ENCODE data around the gene TMEM17. TPM values are rescaled to one million over a fixed set of nuclear protein-coding genes. Genes with fewer than 3 reads are reported as not detected.

TMEM17 gene
- total RNA-seq, 2 donors from 2014 or later, result 0.90 to 1.2 TPM

- no peaks in the 10 kb centered on the region for H3K36me3 ChIP-seq
- no peak overlapping the region for H3K4me3 ChIP-seq
- TF ChIP-seq, protein P1, sequence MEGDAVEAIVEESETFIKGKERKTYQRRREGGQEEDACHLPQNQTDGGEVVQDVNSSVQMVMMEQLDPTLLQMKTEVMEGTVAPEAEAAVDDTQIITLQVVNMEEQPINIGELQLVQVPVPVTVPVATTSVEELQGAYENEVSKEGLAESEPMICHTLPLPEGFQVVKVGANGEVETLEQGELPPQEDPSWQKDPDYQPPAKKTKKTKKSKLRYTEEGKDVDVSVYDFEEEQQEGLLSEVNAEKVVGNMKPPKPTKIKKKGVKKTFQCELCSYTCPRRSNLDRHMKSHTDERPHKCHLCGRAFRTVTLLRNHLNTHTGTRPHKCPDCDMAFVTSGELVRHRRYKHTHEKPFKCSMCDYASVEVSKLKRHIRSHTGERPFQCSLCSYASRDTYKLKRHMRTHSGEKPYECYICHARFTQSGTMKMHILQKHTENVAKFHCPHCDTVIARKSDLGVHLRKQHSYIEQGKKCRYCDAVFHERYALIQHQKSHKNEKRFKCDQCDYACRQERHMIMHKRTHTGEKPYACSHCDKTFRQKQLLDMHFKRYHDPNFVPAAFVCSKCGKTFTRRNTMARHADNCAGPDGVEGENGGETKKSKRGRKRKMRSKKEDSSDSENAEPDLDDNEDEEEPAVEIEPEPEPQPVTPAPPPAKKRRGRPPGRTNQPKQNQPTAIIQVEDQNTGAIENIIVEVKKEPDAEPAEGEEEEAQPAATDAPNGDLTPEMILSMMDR (IDR thresholded peaks at IDR 0.05), result no peak
- DNase-seq (ENCODE audit: low spot score), result no peak
- H3K9me3 ChIP-seq, result no peaks in the 10 kb centered on the region
- peaks cover 0 to 9% of the 10 kb centered on the region in 2 donors for H3K4me1 ChIP-seq
- no peaks in the 10 kb centered on the region for H3K27me3 ChIP-seq
- H3K27ac ChIP-seq, result no peak overlapping the region
These were observed 40.8 kb downstream of the TMEM17 start for GRCh38 chr2:62465039-62465740.

DNA sequence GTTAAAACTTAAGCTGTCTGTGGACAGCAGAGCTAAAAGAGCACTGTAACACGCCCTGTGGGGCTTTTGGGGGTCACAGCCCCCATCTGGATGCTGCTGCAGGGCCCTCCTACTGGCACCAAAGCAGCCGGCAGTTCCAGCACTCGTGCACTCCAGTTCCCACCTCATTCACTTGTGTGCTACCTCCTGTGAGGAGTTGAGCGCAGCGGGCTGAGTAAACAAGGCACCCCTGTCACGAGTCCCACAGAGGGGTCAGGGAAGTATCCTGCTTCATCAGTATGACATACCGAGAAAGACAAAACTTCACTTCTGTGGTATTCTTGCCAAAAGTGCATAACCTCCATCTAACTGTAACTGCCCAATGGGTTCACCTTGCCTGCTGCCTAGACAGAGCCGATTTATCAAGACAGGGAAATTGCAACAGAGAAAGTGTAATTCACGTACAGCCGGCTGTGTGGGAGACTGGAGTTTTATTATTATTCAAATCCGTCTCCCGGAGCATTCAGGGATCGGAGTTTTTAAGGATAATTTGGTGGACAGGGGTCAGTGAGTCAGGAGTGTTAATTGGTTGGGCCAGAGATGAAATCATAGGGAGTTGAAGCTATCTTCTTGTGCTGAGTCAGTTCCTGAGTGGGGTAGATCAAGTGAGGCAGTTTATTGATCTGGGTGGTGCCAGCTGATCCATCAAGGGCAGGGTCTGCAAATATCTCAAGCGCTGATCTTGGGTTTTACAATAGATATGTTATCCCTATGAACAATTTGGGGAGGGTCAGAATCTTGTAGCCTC, 41.6 kb downstream of the TMEM17 start:
- Histone ChIP-seq H3K4me1 (peaks cover 0 to 9% of the 10 kb centered on the region in 2 donors), H3K36me3 (no peaks in the 10 kb centered on the region), H3K9me3 (no peaks in the 10 kb centered on the region), H3K27me3 (no peaks in the 10 kb centered on the region), H3K27ac (no peak overlapping the region), H3K4me3 (no peak overlapping the region)
- TF ChIP-seq, protein P1 (IDR thresholded peaks at IDR 0.05), result no peak
- DNase-seq (ENCODE audit: low spot score), result no peak

- TF ChIP-seq, protein P1 (IDR thresholded peaks at IDR 0.05), result no peak
- peaks cover 0 to 16% of the 10 kb centered on the region in 2 donors for H3K4me1 ChIP-seq
- H3K27me3 ChIP-seq, result no peaks in the 10 kb centered on the region
- no peak for DNase-seq (ENCODE audit: low spot score)
- H3K36me3 ChIP-seq, result no peaks in the 10 kb centered on the region
- no peaks in the 10 kb centered on the region for H3K9me3 ChIP-seq
- H3K27ac ChIP-seq, result no peak overlapping the region
- no peak overlapping the region for H3K4me3 ChIP-seq
These were observed 43.8 kb downstream of the TMEM17 start for GRCh38 chr2:62462211-62462610.

GRCh38 chr2:62461707-62462106, 44.3 kb downstream of the TMEM17 start:
- Histone ChIP-seq H3K36me3 (no peaks in the 10 kb centered on the region), H3K27ac (no peak overlapping the region), H3K4me3 (no peak overlapping the region), H3K9me3 (no peaks in the 10 kb centered on the region), H3K27me3 (no peaks in the 10 kb centered on the region), H3K4me1 (peaks cover 0 to 20% of the 10 kb centered on the region in 2 donors)
- TF ChIP-seq, protein P1 (IDR thresholded peaks at IDR 0.05), result no peak
- DNase-seq (ENCODE audit: low spot score), result no peak

DNA sequence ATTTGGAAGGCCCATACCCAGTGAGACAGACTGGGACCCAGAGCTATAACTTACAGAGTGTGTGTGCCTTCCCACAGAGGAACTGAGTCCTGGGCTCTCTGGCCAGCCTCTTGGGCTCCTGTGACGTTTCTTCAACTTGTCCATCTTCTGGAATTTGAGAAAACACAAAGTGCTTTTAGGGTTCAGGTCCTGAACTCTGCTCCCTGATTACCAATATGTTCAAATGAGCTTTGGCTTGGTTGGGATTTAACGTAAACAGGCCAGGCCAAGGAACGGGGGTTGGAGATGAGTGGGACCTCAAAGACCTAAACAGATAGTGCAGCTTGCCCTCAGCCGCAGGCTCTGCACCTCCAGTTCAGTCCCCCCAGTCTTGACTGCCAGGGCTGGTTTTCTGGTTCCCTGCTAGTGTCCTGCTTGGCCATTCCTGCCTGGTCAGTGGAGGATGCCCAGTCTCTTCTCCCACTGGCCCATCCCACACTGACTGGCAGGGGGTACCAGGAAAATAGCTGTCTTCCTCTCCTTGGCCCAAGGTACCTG, 44.9 kb downstream of the TMEM17 start:
- Histone ChIP-seq H3K27me3 (no peaks in the 10 kb centered on the region), H3K9me3 (no peaks in the 10 kb centered on the region), H3K4me3 (no peak overlapping the region), H3K4me1 (peaks cover 0 to 17% of the 10 kb centered on the region in 2 donors), H3K36me3 (no peaks in the 10 kb centered on the region), H3K27ac (no peak overlapping the region)
- TF ChIP-seq, protein P1 (IDR thresholded peaks at IDR 0.05), result no peak
- no peak for DNase-seq (ENCODE audit: low spot score)

Data from right atrium auricular region (tissue), 2 donors.